B cell (primary cell): ENCODE measurements around the gene PRPSAP1. TPM values are rescaled to one million over a fixed set of nuclear protein-coding genes. Genes with fewer than 3 reads are reported as not detected.

Experiments
- ATAC-seq: fragments of 200-7000 bp; cut with Tn5 transposase; one replicate; pipeline ENCODE4 v1.10.0; 2021; ENCODE audit warnings: low read depth, mild to moderate bottlenecking, moderate number of reproducible peaks, moderate library complexity
- CTCF ChIA-PET: fragments of 350-600 bp; sonication (Branson Sonifier 250); formaldehyde crosslinking; loops from one replicate; lab custom pipeline; 2021; ENCODE audit warnings: antibody characterized with exemption, inconsistent platforms; lab: Charles Lee
- POLR2A ChIA-PET: fragments of 350-600 bp; sonication (Branson Sonifier 250); formaldehyde crosslinking; loops from one replicate; lab custom pipeline; 2021; ENCODE audit warnings: antibody characterized with exemption; lab: Charles Lee
- DNase-seq: peaks from one replicate; pipeline ENCODE4 v3.0.0; 2013
- H2AFZ ChIP-seq: 2 replicates; pipeline ENCODE4 v1.6.1; 2012; ENCODE audit warnings: mild to moderate bottlenecking, low read depth, low read length; ENCODE audit not compliant: insufficient read depth, poor library complexity, severe bottlenecking
- H3K27ac ChIP-seq, 2 donors: 1 replicate in 1 of 2; 2 replicates in 1 of 2; pipeline ENCODE4 v1.5.1; 2012 to 2013; ENCODE audit warnings: low read length in 2 of 2, mild to moderate bottlenecking in 2 of 2, moderate library complexity in 1 of 2
- H3K27me3 ChIP-seq, 4 experiments: fragments of 200-600 bp in 1 of 4; sonication (generic) in 1 of 4; replicated peaks in 1 of 4; 1 replicate in 2 of 4; 2 replicates in 2 of 4; pipeline versions ENCODE4 v1.6.1 to v1.7.0; 2013 to 2016; ENCODE audit warnings: low read length in 3 of 4, mild to moderate bottlenecking in 2 of 4, mixed read lengths in 1 of 4, moderate library complexity in 1 of 4; ENCODE audit not compliant: insufficient read depth in 4 of 4, control insufficient read depth in 3 of 4; ENCODE audit errors: control extremely low read depth in 1 of 4
- H3K36me3 ChIP-seq, 2 experiments: replicated peaks in 1 of 2; 1 replicate in 1 of 2; 2 replicates in 1 of 2; pipeline versions ENCODE4 v1.6.1 to v1.7.1; 2013; ENCODE audit warnings: low read length in 1 of 2; ENCODE audit not compliant: insufficient read depth in 2 of 2, control insufficient read depth in 1 of 2; ENCODE audit errors: control extremely low read depth in 1 of 2, extremely low read depth in 1 of 2
- H3K4me1 ChIP-seq, 2 donors: fragments of 200-600 bp in 1 of 2; sonication (generic) in 1 of 2; 1 replicate in 1 of 2; 2 replicates in 1 of 2; pipeline versions ENCODE4 v1.5.1 to v1.6.1; 2013 to 2017; ENCODE audit warnings: low read length in 2 of 2; ENCODE audit not compliant: control insufficient read depth in 2 of 2, insufficient read depth in 2 of 2
- H3K4me2 ChIP-seq: replicated peaks from 2 replicates; pipeline ENCODE3; 2012; ENCODE audit warnings: mild to moderate bottlenecking, low read depth, low read length; ENCODE audit not compliant: poor library complexity, severe bottlenecking
- H3K4me3 ChIP-seq, 5 experiments: fragments of 200-600 bp in 1 of 5; sonication (generic) in 1 of 5; 1 replicate in 3 of 5; 2 replicates in 2 of 5; pipeline versions ENCODE4 v1.5.1 to v1.7.0; 2011 to 2016; ENCODE audit warnings: low read length in 4 of 5, mild to moderate bottlenecking in 4 of 5, low read depth in 2 of 5, control low read depth in 1 of 5, moderate library complexity in 1 of 5; ENCODE audit not compliant: insufficient read depth in 1 of 5; ENCODE audit errors: control extremely low read depth in 1 of 5, extremely low read depth in 1 of 5
- H3K79me2 ChIP-seq: fragments of 200-600 bp; sonication (generic); one replicate; pipeline ENCODE4 v1.6.0; 2016; ENCODE audit warnings: low read length; ENCODE audit not compliant: control insufficient read depth, insufficient read depth
- H3K9ac ChIP-seq: fragments of 200-600 bp; sonication (generic); 2 replicates; pipeline ENCODE4 v1.6.1; 2017; ENCODE audit warnings: mild to moderate bottlenecking, low read length, moderate library complexity
- H3K9me3 ChIP-seq, 3 donors: one replicate each; pipeline versions ENCODE4 v1.6.1 to v1.7.1; 2013; ENCODE audit warnings: low read length in 2 of 3; ENCODE audit not compliant: control insufficient read depth in 2 of 3, insufficient read depth in 1 of 3; ENCODE audit errors: control extremely low read depth in 1 of 3
- H4K20me1 ChIP-seq: 2 replicates; pipeline ENCODE4 v1.6.0; 2012; ENCODE audit warnings: mild to moderate bottlenecking, low read length; ENCODE audit not compliant: insufficient read depth, control insufficient read depth, poor library complexity, severe bottlenecking
- H3K27ac Mint-ChIP-seq: one replicate; pipeline ENCODE4 v1.8.0; 2021; ENCODE audit warnings: mixed read lengths
- H3K27me3 Mint-ChIP-seq: one replicate; pipeline ENCODE4 v1.8.0; 2021; ENCODE audit warnings: mixed read lengths
- H3K4me1 Mint-ChIP-seq: one replicate; pipeline ENCODE4 v1.8.0; 2021; ENCODE audit warnings: mixed read lengths
- H3K4me3 Mint-ChIP-seq: one replicate; pipeline ENCODE4 v1.8.0; 2021; ENCODE audit warnings: mixed read lengths
- H3K9me3 Mint-ChIP-seq: one replicate; pipeline ENCODE4 v1.8.0; 2022; ENCODE audit warnings: mixed read lengths; ENCODE audit not compliant: insufficient read depth
- CTCF ChIP-seq: fragments of 200-600 bp; IDR thresholded peaks from one replicate; pipeline ENCODE4 v1.8.0; 2022; ENCODE audit warnings: antibody characterized with exemption, mild to moderate bottlenecking
- EZH2 ChIP-seq: IDR thresholded peaks from 2 replicates; pipeline ENCODE4 v1.6.1; 2012; ENCODE audit warnings: borderline replicate concordance, low read depth, mild to moderate bottlenecking, moderate library complexity, low read length; ENCODE audit not compliant: insufficient read depth, poor library complexity, severe bottlenecking
- WGBS: methylation state at CpG from one replicate; pipeline ENCODE4 v1.1.5; 2013; ENCODE audit warnings: missing lambda C conversion rate; ENCODE audit not compliant: insufficient coverage; 5-methylcytosine and 5-hydroxymethylcytosine counted together
- intact Hi-C: fragments of 100-400 bp; cut with micrococcal nuclease; formaldehyde crosslinking; loops from one replicate; pipeline ENCODE4 v1.10.0; 2022
- polyA plus RNA-seq: library from polyadenylated mRNA; depleted of rRNA; stranded (reverse); fragments of >200 nt; gene quantifications from 2 replicates; pipeline ENCODE4 v1.2.3, GENCODE V29; 2012
- total RNA-seq, 2 donors: library from RNA; stranded (reverse); fragments of 120-200 nt in 1 of 2; gene quantifications; 1 replicate in 1 of 2; 2 replicates in 1 of 2; pipeline versions ENCODE4 v1.2.3 to v1.2.4, GENCODE V29; 2013 to 2022

Gene PRPSAP1
- total and polyA plus RNA-seq, 2 donors (not counting 1 experiment from before 2014, with no cell fraction given), result 45.5 to 61.4 TPM

DNA sequence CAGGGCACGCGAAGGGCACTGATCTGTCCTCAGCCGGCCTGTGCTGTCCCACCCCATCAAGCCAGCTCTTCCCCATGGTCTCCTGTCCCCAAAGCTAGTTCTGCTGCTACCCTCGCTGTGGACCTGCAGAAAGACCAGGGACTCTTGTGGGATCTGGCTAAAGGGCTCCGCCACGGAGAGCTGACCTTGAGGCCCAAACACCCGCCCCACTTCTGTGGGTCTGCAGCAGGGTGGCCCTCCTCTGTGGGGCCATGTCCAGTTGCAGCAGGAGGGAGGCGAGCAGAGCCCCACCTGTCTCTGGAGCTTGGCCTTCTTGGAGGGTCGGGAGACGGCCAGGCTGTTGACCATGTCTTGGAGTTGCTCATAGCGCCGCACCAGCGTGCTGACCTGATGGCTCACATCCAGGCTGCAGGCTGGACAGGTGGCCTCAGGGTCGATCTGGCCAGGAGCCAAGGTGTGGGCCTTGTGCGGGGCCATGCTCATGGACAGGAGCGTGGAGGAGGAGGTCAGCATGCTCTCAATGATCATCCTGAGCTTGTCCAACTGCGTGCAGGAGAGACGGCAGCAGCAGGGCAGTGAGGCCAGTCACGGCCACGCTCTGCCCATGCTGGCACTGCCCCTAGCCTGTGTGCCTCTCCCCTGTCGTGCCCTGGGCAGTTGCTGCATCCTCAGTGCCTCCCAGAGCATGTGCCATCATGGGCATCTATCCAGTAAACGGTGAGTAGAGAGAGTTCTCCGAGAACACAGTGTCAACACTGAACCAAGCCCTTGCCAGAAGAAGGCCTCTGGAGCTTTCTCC is 71.9 kb downstream of the PRPSAP1 start:
- Mint-ChIP-seq H3K9me3 (no peaks in the 10 kb centered on the region), H3K4me3 (no peak overlapping the region), H3K27me3 (no peaks in the 10 kb centered on the region), H3K27ac (no peak overlapping the region), H3K4me1 (peaks cover 8% of the 10 kb centered on the region)
- Histone ChIP-seq H3K27me3 (no peaks in the 10 kb centered on the region), H2AFZ (no peak overlapping the region), H3K79me2 (no peaks in the 10 kb centered on the region), H3K9ac (no peak overlapping the region), H3K27ac (no peak overlapping the region), H3K4me2 (no peak overlapping the region), H3K36me3 (no peaks in the 10 kb centered on the region), H4K20me1 (no peaks in the 10 kb centered on the region), H3K4me3 (no peak overlapping the region), H3K9me3 (no peaks in the 10 kb centered on the region), H3K4me1 (peaks cover 0 to 4% of the 10 kb centered on the region in 2 donors)
- POLR2A ChIA-PET, result no interaction called here
- 95% methylated on average over 23 of the region's 23 CpGs for whole genome bisulfite sequencing
- no peak for ATAC-seq
- TF ChIP-seq EZH2, result no peak
- TF ChIP-seq CTCF, result no peak
- DNase-seq, result no peak
- CTCF ChIA-PET, result interaction anchor here (0.8 to 16.7 kb wide), 5 partner anchors 7 to 159 kb away, joined by 3 to 435 read pairs (median 5); partner anchors contain the start of gene FOXJ1
- intact Hi-C loops, result no loop called here

DNA sequence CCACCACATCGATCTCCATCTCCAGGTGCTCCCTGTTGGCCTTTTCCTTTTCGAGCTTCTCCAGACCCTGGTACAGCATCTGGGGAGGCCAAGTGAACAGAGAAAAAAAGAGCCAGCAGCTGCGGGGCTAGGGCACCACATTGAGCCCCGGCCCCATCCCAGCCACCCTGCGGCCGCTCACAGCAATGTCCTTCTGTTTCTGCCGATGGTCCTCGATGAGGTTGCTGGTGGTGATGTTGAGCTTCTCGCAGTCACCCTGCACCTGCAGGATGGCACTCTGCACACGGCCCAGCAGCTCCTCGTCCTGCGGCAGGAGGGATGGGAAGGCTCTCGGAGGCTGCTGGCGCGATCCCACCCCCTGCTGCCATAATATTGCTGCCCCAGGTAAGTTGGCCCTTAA is 73.1 kb downstream of the PRPSAP1 start:
- no peak overlapping the region for H3K4me3 ChIP-seq
- intact Hi-C loops, result no loop called here
- H3K79me2 ChIP-seq, result no peaks in the 10 kb centered on the region
- H3K9ac ChIP-seq, result no peak overlapping the region
- DNase-seq (no peak), ATAC-seq (no peak)
- Mint-ChIP-seq H3K4me3 (no peak overlapping the region), H3K4me1 (peaks cover 18% of the 10 kb centered on the region), H3K27me3 (no peaks in the 10 kb centered on the region), H3K9me3 (no peaks in the 10 kb centered on the region), H3K27ac (no peak overlapping the region)
- no peak overlapping the region for H3K27ac ChIP-seq
- H3K27me3 ChIP-seq, result no peaks in the 10 kb centered on the region
- TF ChIP-seq EZH2 (no peak), CTCF (no peak)
- H4K20me1 ChIP-seq, result no peaks in the 10 kb centered on the region
- peaks cover 9 to 15% of the 10 kb centered on the region in 2 donors for H3K4me1 ChIP-seq
- ChIA-PET CTCF (interaction anchor here (0.8 to 16.7 kb wide), 18 partner anchors 10 to 319 kb away, joined by 3 to 435 read pairs (median 6); partner anchors contain the start of genes EXOC7, FOXJ1 and UBALD2), POLR2A (interaction anchor here (0.6 to 1.2 kb wide), 3 partner anchors 14 to 76 kb away, joined by 3 to 7 read pairs (median 4); no protein-coding TSS in a partner anchor)
- 92% methylated on average over 15 of the region's 15 CpGs for WGBS
- no peak overlapping the region for H3K4me2 ChIP-seq
- H2AFZ ChIP-seq, result no peak overlapping the region
- no peaks in the 10 kb centered on the region for H3K9me3 ChIP-seq
- H3K36me3 ChIP-seq, result no peaks in the 10 kb centered on the region
